OCI-M2 (cell line): ENCODE measurements around the gene E4F1.
"Not testable (repeated sequence)": the region's sequence is repeated elsewhere in the genome, so short reads cannot be mapped to it uniquely, and the experiment has no call there.

Experiments
- DNase-seq: peaks from one replicate; lab custom pipeline; 2025; ENCODE audit not compliant: unreplicated experiment; lab: John Stamatoyannopoulos, UW

The E4F1 gene

DNA sequence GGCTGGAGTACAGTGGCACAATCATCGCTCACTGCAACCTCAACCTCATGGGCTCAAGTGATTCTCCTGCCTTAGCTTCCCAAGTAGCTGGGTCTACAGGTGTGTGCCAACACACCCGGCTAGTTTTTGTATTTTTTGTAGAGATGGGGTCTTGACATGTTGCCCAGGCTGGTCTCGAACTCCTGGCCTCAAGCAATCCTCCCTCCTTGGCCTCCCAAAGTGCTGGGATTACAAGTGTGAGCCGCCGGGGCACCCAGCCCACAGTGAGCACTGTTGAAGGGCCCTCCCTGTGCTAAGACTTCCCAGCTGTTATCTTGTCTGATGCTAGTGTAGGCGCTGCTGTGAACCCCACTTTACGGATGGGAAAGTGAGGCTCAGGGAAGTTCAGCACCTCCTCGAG lies 35.0 kb upstream of the E4F1 start:
- no peak for DNase-seq

DNA sequence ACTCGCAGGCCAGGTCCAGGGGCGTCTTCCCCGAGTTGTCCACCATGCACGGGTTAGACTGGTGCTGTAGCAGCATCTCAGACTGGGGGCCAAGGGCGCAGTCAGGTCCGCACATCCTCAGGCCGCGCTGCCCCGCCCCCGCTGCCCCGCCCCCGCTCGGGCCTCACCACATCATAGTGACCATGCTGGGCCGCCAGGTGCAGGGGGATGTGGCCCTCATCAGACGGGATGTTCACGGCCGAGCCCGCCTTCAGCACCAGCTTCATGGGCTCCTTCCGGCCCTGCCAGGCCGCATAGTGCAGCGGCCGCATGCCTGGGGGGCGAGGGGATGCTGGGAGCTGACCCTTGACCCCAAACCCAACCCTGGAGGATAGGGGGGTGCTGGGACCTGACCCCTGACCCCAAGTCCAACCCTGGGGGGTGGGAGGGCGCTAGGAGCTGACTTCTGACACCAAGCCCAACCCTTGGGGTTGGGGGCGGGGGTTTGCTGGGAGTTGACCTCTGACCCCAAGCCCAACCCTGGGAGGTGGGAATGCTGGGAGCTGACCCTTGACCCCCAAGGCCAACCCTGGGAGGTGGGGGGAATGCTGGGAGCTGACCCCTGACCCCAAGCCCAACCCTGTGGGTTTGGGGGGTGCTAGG lies 34.0 kb upstream of the E4F1 start:
- no peak for DNase-seq

DNA sequence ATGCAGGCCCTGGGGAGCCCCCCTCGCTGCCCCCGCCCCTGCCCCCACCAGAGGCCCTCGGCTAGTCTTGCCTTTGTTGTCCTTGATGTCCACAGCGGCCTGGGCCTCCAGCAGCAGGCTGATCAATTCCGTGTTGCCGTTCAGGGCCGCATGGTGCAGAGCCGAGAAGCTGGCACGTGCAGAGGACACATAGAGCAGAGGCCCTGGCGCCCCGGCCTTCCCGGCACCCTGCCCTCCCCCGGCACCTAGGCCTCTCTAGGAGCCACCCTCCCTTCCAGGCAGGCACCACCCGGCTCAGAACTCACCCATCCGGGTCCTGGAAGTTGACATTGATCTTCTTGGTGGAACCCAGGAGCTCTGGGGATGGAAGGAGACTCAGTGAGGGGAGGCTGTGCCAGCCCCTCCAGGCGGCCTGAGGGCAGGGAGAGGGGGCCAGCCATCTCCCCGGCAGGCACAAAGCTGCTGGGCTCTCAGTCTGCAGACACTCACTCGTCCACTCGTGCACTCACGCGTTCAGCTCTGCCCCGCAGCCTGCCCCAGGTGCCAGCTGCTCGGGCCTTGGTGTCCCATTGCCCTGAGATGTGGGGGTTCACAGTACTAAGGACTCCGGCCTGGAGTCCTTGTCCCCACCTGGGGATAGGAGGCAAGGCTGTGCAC lies 33.3 kb upstream of the E4F1 start:
- no peak for DNase-seq

DNA sequence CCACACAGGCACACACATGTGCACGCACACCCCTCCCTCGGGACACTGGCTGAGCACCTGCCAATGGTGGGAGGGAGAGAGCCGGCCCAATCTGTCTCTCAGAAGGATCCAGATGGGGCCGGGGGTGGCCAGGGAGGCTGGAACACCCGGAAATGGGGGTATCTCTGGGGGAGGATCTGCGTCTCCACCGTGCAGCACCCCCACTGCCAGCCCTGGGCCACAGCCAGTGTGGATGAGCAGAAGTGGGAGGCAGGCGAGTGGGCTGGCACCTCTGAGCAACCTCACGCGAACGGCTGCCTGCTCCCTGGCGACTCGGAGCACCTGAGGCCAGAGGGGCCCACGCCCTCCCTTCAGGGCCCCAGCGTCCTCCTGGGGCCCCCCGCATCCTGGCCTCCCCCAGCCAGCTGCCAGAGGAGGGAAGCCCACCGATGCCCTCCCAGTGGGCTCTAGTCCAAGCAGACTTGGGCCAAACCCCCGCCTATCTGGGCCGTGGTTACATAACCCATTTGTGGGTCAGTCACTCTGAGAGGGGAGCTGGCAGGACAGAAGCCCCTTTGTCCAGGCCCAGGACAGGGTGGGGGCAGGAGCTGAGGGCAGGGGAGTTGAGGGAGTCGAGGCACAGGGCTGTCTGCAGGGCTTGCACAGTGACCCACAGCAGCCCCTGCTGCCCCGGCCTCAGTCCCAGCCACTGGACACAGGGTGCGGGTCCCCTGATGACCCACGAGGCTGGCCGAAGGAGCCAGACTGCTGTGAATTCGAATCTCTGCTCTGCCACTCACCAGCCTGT lies 32.5 kb upstream of the E4F1 start:
- DNase-seq, result no peak

DNA sequence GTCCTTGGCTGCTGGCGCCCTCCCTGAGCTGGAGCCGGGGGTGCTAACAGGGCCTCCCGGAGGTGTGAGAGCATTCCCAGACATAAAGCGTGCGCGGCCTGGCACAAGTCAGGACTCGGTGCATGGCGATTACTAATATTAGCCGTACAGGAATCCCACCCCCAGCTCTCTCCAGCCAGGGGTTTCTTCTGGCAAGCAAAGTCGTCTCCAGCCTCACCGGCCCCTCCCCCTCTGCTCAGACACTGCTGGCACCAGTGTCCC lies 32.0 kb upstream of the E4F1 start:
- no peak for DNase-seq

DNA sequence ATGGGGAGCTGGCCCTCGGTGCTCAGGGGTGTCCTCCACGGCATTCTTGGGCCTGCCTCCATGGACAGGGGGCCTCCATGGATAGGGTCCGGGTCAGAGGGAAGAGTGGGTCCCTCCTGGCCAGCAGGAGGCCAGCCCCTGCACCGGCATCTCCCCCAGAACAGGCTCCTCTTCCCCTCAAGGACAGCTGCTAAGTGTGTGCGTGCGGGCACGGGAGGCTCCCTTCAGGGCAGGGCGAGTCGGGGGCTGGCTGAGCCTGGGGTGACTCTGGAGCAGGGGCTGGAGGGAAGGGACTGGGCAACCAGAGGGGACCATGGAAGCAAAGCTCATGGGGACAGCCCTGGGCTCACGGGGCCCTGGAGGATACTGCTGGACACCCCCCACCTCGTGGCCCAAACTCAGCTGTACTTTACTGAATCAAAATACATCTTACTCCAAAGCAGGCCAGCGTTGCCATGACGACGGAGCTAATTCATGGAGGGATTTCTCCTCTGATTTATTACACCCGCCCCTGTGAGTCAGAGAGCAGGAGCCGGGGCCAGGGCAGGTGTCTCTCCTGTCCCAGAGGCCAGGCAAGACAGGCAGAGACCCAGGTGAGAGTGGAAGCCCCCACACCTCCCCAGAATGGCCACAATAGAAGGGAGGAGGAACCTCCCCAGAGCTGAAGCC lies 29.1 kb upstream of the E4F1 start:
- no peak for DNase-seq

DNA sequence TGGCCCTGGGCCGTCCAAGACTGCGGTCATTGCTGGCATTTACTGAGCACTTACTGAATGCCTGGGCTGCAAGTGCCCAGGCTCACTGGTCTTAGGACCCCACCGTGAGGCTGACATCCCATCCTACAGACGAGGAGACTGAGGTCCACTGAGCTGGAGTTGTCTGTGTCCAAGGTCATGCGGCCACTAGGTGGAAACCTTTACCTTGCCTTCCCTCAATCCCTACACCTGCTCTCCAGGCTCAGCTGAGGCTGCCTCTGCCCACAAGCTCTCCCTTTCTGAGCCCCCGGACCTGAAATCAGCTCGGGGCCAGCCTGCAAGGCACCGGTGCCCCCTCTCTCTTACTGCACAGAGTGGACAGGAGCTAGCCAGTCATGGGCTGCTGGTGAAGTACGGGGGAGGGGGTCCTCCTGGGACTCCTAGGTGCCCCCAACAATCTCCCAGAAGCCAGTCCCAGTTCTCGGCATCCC lies 28.5 kb upstream of the E4F1 start:
- no peak for DNase-seq

DNA sequence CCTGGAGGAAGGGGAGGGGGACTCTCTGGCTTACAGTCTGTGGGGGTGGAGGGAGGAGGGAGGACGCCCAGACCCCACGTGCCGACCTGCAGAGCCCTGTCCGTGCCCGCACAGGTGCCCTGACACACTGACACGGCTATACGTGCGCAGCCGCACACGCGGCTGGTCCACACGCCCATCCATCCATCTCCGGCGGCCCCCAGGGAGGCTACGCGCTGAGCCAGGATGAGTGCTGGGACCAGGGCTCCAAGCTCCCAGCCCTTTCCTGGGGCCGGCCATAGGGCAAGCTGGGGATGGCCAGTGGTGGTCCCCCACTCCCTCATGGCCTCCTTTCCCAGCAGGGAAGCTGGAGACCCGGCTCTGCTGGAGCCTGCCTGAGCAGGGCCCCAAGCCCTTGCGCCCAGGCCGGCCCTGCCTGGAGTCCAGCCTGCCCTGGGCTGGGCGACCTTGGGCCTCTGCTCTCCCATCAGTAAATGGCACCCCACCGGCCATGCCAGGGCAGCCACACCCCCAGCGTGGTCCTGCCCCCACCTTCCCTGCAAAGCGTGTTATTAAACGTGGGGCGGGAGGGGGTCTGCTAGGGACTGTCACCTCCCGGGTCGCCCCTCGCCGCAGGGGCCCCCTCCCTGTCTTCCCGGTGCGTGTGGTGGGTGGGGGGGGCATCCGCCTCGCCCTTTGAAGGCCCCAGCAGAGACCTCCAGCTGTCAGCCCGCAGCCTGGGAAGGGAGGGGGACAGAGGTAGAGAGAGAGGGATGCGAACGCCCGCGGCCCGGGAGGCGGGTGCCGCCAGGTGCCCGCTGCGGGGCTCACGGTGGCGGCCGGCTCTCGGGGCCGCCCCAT lies 27.8 kb upstream of the E4F1 start:
- no peak for DNase-seq

DNA sequence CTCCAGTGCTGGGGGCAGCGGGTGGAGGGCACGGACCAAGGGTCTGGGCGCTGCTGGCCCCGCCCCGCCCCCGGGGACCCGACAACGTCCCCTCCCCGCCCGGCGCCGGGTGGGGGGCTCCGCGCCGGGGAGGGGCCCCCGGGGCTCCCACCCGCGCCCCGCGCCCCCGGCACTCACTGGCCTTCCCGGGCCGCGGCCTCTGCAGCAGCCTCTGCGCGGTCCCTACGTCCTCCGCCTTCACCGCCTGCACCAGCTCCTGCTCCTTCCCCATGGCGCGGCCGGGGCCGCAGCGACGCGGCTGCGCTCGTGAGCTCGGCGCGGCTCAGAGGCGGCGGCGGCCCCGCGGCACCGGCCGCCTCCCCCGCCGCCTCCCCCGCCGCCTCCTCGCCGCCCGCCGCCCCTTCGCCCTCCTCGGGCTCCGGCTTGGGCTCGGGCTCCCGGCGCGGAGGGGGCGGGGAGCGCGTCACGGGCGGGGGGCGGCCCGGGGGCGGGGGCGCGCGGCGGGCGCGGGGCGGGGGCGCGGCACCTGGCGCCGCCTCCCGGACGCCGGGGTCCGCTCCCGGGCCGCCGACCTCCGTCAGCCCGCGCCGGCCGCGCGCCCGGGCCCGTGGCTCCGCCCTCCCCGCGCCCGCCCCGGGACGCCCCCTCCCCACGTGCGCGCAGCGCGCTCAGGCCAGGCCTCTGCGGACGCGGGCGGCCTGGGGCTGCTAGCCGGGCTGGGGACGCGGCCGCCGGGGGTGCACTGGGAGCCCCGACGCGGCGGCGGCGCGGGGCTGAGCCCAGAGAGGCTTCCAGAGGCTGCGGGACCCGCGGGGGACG lies 27.0 kb upstream of the E4F1 start, which contains the start of gene CASKIN1:
CASKIN1 (minus strand) TSS at position 444 of the 819 bp plus-strand sequence; CDS start at position 271, 173 bp downstream.
- DNase-seq, result no peak

DNA sequence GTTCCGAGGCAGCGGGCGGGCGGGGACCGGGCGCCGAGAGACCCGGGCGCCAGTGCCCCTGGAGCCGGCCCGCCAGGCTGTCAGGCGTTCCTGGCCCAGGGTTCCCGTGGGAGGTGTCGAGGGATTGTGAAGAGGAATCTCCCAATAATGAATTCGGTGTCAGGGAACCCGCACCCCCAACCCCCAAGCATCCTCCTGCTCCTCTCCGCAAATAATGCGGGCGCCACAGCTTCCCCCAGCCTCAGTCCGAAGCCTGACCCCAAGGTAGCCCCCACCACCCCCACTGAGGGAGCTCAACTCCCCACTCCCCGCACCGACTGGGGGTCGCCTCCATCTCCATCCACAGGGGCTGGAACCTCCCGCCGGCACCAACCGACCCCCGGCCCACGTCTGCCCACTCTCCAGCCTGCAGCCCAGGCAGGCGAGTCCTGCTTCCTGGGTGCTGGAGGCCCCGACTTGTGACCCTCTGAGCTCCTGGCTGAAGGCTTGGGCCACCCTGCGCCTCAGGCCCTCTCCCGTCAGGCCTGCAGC lies 26.3 kb upstream of the E4F1 start:
- no peak for DNase-seq

DNA sequence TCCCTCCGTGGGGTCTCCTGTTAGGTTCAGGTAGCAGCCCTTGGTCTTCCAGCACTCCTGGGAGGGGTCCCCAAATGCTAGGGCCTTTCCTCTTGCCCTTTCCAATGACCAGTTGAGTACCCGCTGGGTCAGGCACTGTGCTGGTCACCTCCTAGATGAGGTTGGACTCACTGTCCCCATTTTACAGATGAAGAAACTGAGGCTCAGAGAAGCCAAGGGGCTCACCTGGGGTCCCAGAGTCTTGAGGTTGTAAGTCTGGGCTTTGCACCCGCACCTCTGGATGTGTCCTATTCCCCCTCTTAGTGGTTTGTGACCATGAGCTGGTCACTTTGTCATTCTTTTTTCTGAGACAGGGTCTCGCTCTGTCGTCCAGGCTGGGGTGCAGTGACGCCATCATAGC lies 25.6 kb upstream of the E4F1 start:
- no peak for DNase-seq

DNA sequence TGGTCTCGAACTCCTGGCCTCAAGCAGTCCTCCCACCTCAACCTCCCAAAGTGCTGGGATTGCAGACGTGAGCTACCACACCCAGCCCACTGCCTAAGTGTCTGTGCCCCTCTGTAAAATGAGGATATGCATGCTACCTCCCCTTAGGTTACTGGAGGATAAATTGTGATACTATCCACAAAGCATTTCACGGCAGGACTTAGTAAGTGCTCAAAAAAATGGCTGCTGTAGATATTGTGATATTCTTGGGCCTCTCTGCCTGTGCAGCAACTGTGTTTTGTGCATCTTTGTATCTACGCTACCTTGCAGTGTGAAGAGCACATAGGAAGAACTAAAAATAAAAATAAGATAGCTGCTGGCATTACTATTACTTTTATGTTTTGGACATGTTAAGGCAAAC lies 25.1 kb upstream of the E4F1 start:
- DNase-seq, result no peak

DNA sequence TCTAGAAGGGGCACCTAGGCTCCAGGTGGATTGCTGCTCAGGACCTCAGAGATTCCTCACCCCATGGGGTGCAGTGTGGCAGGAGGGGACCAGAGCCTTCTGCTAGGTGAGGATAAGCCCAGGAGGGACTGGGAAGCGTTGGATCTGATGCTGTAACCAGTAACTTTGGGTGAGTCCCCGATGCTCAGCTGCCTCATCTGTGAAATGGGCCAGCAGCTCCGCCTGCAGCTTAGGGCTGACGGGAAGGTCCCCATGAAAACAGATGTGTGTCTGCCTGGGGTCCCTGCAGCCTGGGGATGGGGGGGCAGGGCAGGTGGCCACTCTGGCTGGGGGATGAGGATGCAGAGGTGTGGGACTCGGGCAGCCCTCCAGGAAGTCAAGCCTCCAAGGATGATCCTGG lies 24.3 kb upstream of the E4F1 start:
- DNase-seq, result no peak

DNA sequence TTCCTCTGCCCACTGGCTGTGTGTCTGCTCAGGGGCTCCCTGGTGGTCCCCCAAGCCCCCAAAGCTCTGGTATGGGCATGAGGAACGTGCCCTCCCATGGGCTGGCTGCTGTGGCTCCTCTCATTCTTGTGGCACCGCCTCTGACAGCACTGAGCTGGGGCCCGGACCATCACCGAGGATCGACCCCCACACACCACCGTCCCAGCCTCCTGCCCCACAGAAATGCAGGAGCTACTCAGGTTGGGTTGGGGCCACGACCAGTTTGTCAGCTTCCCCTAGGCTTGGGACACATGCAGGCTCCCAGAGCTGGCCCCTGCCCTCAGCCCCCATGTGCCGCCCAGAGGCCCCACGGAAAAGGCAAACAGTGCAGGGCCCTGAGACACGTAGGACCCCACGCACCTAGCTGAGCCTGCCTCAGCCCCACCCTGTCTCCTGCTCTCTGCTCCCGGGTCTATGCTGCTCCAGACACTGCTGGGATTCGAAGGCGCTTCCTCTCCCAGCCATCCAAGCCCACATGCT lies 23.7 kb upstream of the E4F1 start:
- DNase-seq, result no peak

DNA sequence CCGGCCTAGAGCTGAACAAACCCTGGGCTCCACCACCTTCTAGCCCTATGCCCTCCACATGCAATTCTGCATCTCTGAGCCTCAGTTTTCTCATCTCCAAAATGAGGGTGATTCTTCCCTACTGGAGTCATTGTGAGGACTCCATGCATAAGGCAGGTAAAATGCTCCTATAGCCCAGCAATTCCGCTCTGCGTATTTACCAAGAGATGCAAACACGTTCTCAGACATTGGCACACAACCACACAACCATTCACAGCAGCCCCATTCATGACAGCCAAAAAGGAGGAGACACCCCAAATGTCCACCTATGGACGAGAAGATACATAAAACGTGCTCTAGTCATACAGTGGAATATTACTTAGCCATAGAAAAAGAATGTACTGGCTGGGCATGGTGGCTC lies 23.1 kb upstream of the E4F1 start:
- DNase-seq, result no peak

DNA sequence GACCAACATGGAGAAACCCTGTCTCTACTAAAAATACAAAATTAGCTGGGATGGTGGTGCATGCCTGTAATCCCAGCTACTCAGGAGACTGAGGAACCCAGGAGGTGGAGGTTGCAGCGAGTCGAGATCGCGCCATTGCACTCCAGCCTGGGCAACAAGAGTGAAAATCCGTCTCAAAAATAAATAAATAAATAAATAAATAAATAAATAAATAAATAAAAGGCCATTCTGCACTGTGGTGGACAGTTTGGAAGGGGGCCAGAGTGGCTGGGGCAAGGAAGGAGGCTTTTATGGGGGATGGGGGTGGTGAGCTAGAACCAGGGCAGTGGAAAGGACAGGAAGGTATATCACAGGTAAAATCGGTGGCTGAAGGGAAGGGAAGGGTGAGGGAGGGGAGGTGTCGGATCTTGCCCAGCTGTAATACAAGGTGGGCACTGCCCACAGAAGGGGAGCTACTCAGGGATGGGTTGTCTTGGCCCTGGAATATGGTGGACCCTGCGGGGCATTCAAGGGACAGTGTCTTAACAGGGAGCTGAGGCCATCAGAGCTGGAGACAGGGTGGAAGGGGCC lies 20.2 kb upstream of the E4F1 start:
- not testable (repeated sequence) for DNase-seq

DNA sequence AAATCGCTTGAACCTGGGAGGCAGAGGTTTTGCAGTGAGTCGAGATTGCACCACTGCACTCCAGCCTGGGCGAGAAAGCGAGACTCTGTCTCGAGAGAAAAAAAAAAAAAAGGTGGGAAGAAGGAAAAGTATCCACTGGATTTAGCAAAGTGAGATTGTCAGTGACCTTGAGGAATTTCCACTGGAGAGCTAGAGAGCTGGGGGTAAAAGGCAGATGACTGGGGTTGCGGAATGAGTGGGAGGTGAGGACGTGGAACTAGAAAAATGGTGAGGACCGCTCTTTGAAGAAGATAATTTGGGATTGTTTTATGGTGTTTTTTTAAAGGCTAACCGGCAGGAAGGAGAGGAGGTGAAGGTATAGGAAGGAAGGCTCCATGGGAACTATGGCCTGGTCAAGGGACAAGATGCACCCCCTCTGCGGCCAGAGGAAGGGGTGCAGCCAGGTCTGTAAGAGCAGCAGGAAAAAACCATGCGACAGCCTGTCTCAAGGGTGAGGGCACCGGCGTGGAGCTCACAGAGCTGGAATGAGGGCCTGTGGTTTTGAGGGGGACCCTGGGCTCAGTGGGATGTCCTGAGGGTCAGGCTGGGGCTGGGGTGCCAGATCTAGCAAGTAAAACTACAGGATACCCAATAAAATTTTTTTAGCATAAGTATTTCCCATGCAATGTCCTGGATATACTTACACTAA lies 18.8 kb upstream of the E4F1 start:
- DNase-seq, result no peak

DNA sequence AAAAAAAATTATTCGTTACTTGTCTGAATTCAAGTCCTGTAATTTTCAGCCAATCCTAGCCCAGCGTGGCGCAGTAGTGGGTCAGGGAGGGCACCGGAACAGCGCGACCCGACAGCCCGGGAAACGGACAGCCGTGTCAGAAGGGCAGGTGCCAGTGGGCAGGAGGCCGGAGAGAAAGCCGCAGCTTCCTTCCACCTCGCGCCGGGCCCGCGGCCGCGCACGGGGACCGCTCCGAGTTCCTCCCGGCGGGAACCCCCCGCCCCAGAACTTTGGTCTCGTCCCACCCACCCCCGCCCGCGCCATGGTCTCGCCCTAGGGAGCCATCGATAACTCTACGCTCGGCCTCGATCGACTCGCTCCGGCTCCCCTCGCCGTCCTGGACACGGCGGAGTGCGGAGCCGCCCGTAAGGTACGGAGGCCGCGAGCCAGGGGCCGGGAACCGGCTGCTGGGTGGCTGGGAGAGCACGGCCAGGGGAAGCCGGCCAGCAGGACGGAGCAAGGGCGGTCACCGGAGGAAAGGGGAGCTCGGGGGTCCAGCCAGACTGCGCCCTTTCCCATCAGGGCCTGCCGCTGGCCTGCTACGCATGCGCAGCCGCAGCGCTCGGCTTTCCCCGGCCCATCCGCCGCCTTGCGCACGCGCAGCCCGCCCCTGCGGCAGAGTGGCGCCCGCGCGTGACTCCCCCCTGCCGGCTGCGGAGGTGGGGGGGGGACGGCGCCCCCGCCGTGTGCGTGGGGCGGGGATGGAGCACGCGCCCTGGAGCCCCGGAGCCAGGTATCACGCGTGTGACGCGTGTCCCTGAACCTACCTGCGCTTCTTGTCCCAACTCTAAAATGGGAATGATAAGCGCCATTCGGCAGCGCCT lies 18.1 kb upstream of the E4F1 start, which contains the start of gene MLST8:
MLST8 (plus strand) TSS at position 351 of the 863 bp plus-strand sequence. CDS start 632 bp downstream, outside the sequence.
- no peak for DNase-seq
